Esophagus squamous epithelium (tissue), 5 donors: Measurements from ENCODE around the gene NSUN6. TPM values are rescaled to one million over a fixed set of nuclear protein-coding genes. Genes with fewer than 3 reads are reported as not detected.

ENCODE experiments used
- DNase-seq: peaks from one replicate; lab custom pipeline; 2025; lab: John Stamatoyannopoulos, UW
- H3K27ac ChIP-seq, 4 donors: fragments of 200-600 bp; sonication (generic); one replicate each; pipeline ENCODE4 v1.5.1; 2016 to 2019; ENCODE audit warnings: mild to moderate bottlenecking in 1 of 4
- H3K27me3 ChIP-seq, 4 donors: fragments of 200-600 bp; sonication (generic); 1 replicate in 3 of 4; 2 replicates in 1 of 4; pipeline versions ENCODE4 v1.5.1 to v1.6.0; 2017 to 2021; ENCODE audit warnings: antibody characterized with exemption in 1 of 4
- H3K36me3 ChIP-seq, 3 donors: fragments of 200-600 bp; sonication (generic); one replicate each; pipeline ENCODE4 v1.5.1; 2016 to 2019
- H3K4me1 ChIP-seq, 3 donors: fragments of 200-600 bp; sonication (generic); one replicate each; pipeline ENCODE4 v1.5.1; 2017 to 2019
- H3K4me3 ChIP-seq, 4 donors: fragments of 200-600 bp; sonication (generic); 1 replicate in 3 of 4; 2 replicates in 1 of 4; pipeline ENCODE4 v1.5.1; 2016 to 2019; ENCODE audit warnings: mild to moderate bottlenecking in 2 of 4, moderate library complexity in 1 of 4
- H3K9me3 ChIP-seq, 3 donors: fragments of 200-600 bp; sonication (generic); one replicate each; pipeline ENCODE4 v1.5.1; 2016 to 2019
- POLR2A ChIP-seq, 4 donors: fragments of 450-650 bp; IDR thresholded peaks; one replicate each; pipeline ENCODE4 v1.6.1; 2017; ENCODE audit warnings: antibody characterized with exemption in 4 of 4, mild to moderate bottlenecking in 4 of 4, moderate library complexity in 3 of 4
- WGBS, 2 donors: methylation state at CpG; one replicate each; pipeline ENCODE4 v1.1.5; 2018; 5-methylcytosine and 5-hydroxymethylcytosine counted together
- intact Hi-C: fragments of 100-400 bp; cut with DNase I; formaldehyde crosslinking; loops from one replicate; pipeline ENCODE4 v1.15.0; 2022
- total RNA-seq, 4 donors: library from RNA; depleted of rRNA; stranded (reverse); fragments of >200 nt; gene quantifications; one replicate each; pipeline ENCODE4 v1.1.0, GENCODE V29; 2016
- TF ChIP-seq, protein P1 (sequence below), 6 experiments: fragments of 450-650 bp in 4 of 6; fragments of 200-600 bp in 2 of 6; sonication (generic) in 2 of 6; IDR thresholded peaks; one replicate each; pipeline ENCODE4 v1.5.1; 2016 to 2019; ENCODE audit warnings: antibody characterized with exemption in 6 of 6, mild to moderate bottlenecking in 4 of 6, moderate library complexity in 4 of 6
- donor health status: DM: yes; HTN: yes; CAD: no.

The NSUN6 gene
- total RNA-seq, 4 donors from 2014 or later = 3.4 to 10.1 (median 5.6) TPM

DNA sequence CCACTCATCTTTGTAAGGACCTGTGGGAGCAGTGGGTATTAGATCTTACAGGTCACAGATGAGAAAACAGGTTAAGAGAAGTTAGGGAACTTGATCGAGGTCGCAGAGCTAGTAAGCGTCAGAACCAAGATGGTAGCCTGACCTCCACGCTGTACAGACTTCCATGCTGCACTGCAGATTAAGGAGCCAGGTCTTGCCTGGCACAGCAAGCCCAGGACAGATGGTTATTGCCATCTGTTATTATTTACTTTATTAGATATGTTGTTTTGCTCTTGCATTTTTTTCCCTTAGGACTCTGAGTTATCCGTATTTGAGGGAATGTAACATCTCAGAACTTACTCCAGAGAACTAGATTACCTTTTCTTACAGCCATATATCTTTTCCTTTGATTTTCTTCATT lies 147.2 kb downstream of the NSUN6 start:
- no peaks in the 10 kb centered on the region for H3K27me3 ChIP-seq
- intact Hi-C loops = no loop called here
- no peak overlapping the region for H3K4me3 ChIP-seq
- H3K27ac ChIP-seq = no peak overlapping the region
- no peaks in the 10 kb centered on the region for H3K4me1 ChIP-seq
- TF ChIP-seq POLR2A (IDR thresholded peaks at IDR 0.05) = no peak
- TF ChIP-seq, protein P1, sequence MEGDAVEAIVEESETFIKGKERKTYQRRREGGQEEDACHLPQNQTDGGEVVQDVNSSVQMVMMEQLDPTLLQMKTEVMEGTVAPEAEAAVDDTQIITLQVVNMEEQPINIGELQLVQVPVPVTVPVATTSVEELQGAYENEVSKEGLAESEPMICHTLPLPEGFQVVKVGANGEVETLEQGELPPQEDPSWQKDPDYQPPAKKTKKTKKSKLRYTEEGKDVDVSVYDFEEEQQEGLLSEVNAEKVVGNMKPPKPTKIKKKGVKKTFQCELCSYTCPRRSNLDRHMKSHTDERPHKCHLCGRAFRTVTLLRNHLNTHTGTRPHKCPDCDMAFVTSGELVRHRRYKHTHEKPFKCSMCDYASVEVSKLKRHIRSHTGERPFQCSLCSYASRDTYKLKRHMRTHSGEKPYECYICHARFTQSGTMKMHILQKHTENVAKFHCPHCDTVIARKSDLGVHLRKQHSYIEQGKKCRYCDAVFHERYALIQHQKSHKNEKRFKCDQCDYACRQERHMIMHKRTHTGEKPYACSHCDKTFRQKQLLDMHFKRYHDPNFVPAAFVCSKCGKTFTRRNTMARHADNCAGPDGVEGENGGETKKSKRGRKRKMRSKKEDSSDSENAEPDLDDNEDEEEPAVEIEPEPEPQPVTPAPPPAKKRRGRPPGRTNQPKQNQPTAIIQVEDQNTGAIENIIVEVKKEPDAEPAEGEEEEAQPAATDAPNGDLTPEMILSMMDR (IDR thresholded peaks at IDR 0.05) = no peak
- no peak for DNase-seq
- 92 to 93% methylated on average over 5 of the region's 5 CpGs for WGBS, 2 donors
- no peaks in the 10 kb centered on the region for H3K9me3 ChIP-seq
- H3K36me3 ChIP-seq = no peaks in the 10 kb centered on the region

DNA sequence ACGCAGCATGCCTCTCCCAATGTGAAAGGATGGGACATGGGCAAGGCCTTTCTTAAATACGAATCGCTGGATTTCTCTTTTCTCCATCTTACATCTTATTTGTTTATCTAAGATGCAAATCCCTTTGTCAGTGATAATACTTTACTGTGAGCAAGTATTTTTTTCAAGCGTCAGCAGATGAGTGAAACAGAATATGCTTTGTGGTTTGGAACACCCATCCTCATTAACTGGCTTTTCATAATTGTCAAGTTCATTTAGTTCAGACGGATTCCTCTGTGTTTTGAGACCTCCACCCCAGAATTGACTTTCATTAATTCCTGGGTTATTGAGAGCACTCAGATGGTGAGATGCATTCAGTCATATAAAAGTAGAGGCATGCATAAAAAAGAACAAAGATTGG lies 149.8 kb downstream of the NSUN6 start:
- Histone ChIP-seq H3K9me3 (no peaks in the 10 kb centered on the region), H3K27me3 (no peaks in the 10 kb centered on the region), H3K36me3 (no peaks in the 10 kb centered on the region), H3K27ac (no peak overlapping the region), H3K4me3 (no peak overlapping the region), H3K4me1 (no peaks in the 10 kb centered on the region)
- DNase-seq = no peak
- intact Hi-C loops = no loop called here
- 56 to 58% methylated on average over 5 of the region's 5 CpGs for WGBS, 2 donors
- TF ChIP-seq, protein P1 (IDR thresholded peaks at IDR 0.05) = no peak
- no peak for TF ChIP-seq POLR2A (IDR thresholded peaks at IDR 0.05)

DNA sequence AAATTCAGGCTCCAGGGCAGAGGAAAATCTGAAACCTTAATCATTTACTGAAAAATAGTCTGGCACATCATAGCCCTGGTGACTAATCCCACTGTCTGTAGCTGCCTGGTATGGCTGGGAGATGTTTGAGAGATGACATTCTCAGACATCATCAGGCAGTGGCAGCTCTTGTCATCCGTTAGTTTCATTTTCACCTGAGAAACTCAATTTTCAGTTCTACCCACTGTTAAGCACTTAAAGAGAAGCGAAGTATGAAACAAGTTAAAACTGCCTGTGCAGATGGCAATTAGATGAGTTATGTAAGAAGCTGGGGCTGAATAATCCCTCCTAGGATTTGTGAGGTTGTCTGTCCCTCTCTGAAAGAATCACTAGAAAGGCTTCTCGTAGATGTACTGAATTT lies 150.2 kb downstream of the NSUN6 start:
- no peaks in the 10 kb centered on the region for H3K4me1 ChIP-seq

DNA sequence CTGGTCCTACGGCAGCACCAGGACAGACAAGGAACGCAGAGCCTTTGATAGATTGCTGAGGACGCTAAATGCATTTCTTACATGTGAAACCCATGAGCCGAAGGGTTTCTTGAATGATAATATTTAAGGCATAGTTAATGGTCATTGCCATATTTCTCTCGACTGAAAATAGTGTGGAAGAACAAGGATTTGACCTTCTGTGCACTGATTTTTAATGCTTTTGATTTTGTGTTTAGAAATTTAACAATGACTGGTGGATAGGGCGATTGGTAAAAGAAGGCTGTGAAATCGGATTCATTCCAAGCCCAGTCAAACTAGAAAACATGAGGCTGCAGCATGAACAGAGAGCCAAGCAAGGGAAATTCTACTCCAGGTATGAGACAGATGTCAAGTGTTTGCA lies 150.8 kb downstream of the NSUN6 start:
- Histone ChIP-seq H3K36me3 (no peaks in the 10 kb centered on the region), H3K9me3 (no peaks in the 10 kb centered on the region), H3K27ac (no peak overlapping the region), H3K27me3 (no peaks in the 10 kb centered on the region), H3K4me3 (no peak overlapping the region), H3K4me1 (no peaks in the 10 kb centered on the region)
- TF ChIP-seq, protein P1 (IDR thresholded peaks at IDR 0.05) = no peak
- no peak for TF ChIP-seq POLR2A (IDR thresholded peaks at IDR 0.05)
- no peak for DNase-seq
- WGBS, 2 donors = 80 to 87% methylated on average over 7 of the region's 7 CpGs
- intact Hi-C loops = no loop called here

More for the DNA sequence above, 150.2 kb downstream of the NSUN6 start:
- 39 to 71% methylated on average over 3 of the region's 3 CpGs for WGBS, 2 donors
- Histone ChIP-seq H3K27ac (no peak overlapping the region), H3K36me3 (no peaks in the 10 kb centered on the region), H3K27me3 (no peaks in the 10 kb centered on the region), H3K4me3 (no peak overlapping the region), H3K9me3 (no peaks in the 10 kb centered on the region)
- TF ChIP-seq, protein P1 (IDR thresholded peaks at IDR 0.05) = no peak
- no peak for TF ChIP-seq POLR2A (IDR thresholded peaks at IDR 0.05)
- intact Hi-C loops = no loop called here
- no peak for DNase-seq

DNA sequence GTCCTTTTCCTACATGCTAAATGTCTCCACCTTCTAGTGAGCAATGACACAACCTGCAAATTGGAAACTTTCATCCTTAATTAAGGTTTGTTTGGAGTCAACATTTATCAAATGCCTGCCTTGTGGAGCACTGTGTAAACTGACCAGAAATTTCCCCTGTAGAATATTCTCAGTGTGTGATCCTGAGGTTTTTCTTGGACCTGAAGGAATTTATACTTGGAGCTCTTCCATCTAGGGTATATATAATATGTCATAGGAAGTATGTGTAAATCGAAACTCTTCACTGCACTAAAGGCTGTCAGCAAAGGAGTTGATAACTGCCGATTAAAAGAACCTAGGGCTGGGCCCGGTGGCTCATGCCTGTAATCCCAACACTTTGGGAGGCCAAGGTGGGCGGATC lies 152.4 kb downstream of the NSUN6 start:
- H3K4me1 ChIP-seq = no peaks in the 10 kb centered on the region
- intact Hi-C loops = no loop called here
- H3K36me3 ChIP-seq = no peaks in the 10 kb centered on the region
- H3K27ac ChIP-seq = no peak overlapping the region
- no peak overlapping the region for H3K4me3 ChIP-seq
- TF ChIP-seq POLR2A (IDR thresholded peaks at IDR 0.05) = no peak
- TF ChIP-seq, protein P1 (IDR thresholded peaks at IDR 0.05) = no peak
- 79 to 83% methylated on average over 4 of the region's 4 CpGs for WGBS, 2 donors
- no peak for DNase-seq
- H3K27me3 ChIP-seq = no peaks in the 10 kb centered on the region
- H3K9me3 ChIP-seq = no peaks in the 10 kb centered on the region
